Astrocyte of the spinal cord (primary cell): ENCODE data around the gene CRYGA.

Source experiments
- DNase-seq: peaks from one replicate; pipeline ENCODE4 v3.0.0; 2011; ENCODE audit warnings: low read depth, low spot score
- H3K4me3 ChIP-seq: 2 replicates; pipeline ENCODE4 v1.5.1; 2011; ENCODE audit warnings: low read depth, mild to moderate bottlenecking, low read length, moderate library complexity
- in situ Hi-C: cut with HindIII; loops from 2 replicates; pipeline ENCODE4 v1.10.0; 2017; ENCODE audit warnings: low sequenced_read_pairs
- TF ChIP-seq, protein P1 (sequence below): IDR thresholded peaks from 2 replicates; pipeline ENCODE4 v1.5.1; 2012; ENCODE audit warnings: low read depth, mild to moderate bottlenecking, low read length, inconsistent platforms

The CRYGA gene

DNA sequence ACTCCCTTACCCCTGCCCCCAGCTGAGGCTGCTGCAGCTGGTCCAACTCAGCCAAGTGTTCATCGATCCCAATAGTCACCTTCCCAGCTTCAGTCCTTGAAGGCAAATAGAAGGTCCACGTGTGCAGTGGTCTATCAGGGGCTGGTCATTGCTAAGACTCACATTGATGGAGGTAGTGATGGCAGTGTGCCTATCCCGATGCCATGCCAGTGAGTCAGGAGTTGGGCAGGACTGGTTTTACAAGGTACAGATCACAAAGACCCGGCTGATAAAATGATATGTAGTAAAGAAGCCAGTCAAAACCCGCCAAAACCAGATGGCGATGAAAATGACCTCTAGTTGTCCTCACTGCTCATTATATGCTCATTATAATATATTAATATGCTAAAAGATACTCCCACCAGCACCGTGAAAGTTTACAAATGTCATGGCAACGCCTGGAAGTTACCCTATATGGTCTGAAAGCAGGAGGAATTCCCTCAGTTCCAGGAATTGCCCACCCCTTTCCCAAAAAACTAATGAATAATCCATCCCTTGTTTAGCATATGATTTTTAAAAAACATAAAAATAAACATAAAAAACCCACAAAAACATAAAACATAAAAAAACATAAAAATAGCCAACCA is 29.3 kb upstream of the CRYGA start:
- TF ChIP-seq, protein P1, sequence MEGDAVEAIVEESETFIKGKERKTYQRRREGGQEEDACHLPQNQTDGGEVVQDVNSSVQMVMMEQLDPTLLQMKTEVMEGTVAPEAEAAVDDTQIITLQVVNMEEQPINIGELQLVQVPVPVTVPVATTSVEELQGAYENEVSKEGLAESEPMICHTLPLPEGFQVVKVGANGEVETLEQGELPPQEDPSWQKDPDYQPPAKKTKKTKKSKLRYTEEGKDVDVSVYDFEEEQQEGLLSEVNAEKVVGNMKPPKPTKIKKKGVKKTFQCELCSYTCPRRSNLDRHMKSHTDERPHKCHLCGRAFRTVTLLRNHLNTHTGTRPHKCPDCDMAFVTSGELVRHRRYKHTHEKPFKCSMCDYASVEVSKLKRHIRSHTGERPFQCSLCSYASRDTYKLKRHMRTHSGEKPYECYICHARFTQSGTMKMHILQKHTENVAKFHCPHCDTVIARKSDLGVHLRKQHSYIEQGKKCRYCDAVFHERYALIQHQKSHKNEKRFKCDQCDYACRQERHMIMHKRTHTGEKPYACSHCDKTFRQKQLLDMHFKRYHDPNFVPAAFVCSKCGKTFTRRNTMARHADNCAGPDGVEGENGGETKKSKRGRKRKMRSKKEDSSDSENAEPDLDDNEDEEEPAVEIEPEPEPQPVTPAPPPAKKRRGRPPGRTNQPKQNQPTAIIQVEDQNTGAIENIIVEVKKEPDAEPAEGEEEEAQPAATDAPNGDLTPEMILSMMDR, result no peak
- no peak for DNase-seq
- in situ Hi-C loops, result no loop called here
- H3K4me3 ChIP-seq, result no peak overlapping the region

DNA sequence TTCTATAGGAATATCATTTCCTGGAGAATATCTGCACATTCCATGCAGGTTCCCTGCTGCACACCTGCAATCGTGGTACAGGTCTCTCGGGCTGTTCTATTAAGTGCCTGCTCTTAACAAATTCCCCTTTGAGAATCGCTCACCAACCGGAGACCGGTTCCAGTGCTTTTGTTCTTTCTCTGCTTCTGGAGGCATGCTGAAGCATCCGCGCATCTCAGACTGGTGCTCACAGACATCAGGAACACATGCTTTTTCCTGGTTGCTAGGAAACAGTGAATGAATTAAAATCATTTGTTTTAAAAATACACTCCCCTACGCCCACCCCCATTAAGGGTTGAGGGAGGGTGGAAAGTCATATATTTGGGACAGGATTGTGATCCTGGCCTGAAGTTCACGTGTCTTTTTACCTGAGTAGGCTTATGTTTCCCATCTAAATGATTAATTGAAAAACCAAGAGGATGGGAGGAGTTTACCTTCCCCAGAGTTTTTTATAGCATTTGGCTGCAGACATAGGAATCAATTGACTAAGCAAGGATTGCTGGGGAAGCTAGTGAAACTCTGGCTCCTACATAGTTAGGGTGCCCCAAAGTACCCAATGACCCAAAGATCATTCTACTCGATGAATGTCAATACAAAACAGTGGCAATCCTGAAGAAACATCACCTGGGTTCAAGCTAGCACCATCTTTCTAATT is 26.6 kb upstream of the CRYGA start, which contains the start of gene C2orf80:
Gene C2orf80, minus strand, starts transcription at position 221 of the 694 bp plus-strand sequence. CDS start 3,044 bp downstream, outside the sequence.
- TF ChIP-seq, protein P1, result no peak
- DNase-seq, result no peak
- in situ Hi-C loops, result no loop called here
- H3K4me3 ChIP-seq, result no peak within 1 kb of the TSS

DNA sequence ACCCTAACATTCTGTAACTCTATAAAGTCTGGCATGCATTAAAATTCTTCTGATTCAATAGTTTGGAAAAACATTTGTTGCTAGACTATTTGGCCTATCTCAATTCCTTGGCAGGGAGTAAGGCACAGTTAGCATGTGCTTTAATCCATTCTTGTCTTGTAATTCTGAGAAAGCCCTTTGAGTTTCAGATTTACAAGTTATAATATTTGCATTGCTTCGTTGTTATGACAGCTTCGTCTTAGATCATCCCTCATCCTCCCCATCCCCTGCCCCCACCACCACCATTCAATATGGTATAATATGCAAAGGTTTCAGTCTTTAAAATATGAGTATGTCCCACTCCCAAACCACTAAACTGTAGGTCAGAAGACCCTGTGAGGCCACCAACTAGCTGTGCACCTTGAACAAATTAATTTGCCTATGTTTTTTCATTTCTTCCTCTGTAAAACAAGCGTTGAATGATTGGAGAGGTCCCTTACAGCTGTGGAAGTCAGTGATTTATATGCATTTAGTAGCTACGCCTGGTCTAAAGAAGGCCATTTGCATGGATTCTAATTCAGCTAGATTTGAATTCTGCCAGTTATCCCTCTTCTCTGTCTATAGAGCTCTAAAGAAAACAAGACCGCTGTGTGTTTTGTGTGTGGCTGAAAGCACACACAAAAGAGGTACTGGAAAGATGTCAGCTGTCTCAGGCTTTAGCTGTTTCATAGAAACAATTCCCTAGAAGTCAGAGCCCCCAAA is 25.9 kb upstream of the CRYGA start:
- in situ Hi-C loops, result no loop called here
- no peak for DNase-seq
- TF ChIP-seq, protein P1, result no peak
- H3K4me3 ChIP-seq, result no peak overlapping the region

DNA sequence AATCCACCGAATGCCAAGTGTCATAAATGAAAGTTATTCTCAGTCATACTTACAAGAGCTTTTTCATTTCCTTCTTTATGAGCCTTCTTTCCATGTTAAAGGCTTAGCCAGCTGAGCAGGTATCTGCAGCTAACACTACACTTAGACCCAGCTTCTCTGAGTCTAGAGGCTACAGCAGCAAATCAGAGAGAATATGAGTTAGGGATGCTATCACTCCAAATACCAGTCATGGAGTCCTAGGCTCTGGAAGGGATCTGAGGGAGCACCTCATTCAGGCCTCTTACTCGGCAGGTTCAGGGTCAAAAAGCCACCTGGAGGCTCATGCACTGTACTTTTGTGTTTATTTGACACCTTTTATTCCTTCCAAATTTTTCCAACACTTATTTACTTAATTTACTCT is 23.5 kb upstream of the CRYGA start:
- H3K4me3 ChIP-seq, result no peak overlapping the region
- in situ Hi-C loops, result no loop called here
- DNase-seq, result no peak
- TF ChIP-seq, protein P1, result no peak

DNA sequence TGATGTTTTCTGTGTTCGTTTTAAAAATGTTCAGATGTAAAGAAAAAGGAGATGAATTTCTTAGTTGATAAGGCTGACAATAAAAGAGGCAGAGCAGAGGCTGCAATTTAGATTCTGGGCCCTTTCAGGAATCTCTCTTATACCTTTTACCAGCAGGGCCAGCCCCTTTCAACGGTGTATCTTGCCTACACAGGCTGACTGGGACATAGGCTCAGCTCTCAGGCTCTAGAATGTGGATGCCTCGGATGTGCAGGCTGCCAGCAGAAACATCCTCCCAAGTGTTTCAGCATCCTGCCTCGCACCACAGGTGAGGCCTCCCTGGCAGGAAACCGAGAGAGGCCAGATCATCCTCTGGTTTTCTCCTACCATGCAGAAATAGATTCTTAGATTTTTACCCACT is 23.1 kb upstream of the CRYGA start:
- in situ Hi-C loops, result no loop called here
- H3K4me3 ChIP-seq, result no peak overlapping the region
- TF ChIP-seq, protein P1, result no peak
- DNase-seq, result no peak

DNA sequence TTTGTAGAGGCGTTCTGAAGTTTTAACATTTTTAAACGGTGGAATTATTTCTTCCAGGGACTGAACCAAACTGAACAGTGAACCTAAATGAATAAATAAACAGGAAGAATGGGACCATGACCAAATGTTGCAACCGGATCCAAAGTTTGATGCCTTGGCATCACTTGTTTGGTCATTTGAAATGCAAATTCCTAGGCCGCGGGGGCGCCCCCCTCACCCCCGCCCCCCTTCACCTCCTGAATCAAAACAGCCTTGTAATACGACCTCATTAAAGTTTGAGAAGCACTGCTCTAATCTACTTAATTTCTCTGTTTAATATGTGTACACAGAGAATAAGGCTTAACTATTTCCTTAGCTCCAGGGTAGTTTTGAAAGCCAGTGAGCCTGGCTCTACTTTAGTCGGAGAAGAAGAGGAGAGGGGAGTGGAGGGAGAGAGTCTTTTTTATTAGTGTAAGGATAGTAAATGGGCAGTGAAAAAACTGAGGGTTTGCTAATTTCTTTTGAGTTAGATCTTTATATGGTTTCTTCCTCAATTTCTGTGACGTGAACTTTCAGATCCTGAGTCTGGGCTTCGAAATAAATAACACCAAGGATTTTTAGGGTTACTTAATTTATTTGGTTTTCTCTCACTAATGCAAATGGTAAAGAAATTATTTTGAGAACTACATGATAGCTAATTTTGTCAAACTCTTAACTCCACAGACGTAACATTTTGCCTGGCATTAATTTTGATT is 20.8 kb upstream of the CRYGA start:
- in situ Hi-C loops, result no loop called here
- no peak for DNase-seq

More for the DNA sequence above, 20.8 kb upstream of the CRYGA start:
- no peak overlapping the region for H3K4me3 ChIP-seq
- TF ChIP-seq, protein P1, result no peak
